ENCODE results near the gene TSPAN18.

- no peak for TF ChIP-seq CTCF (IDR thresholded peaks at IDR 0.05)
- TF ChIP-seq POLR2A (IDR thresholded peaks at IDR 0.05), result no peak
- TF ChIP-seq EP300 (IDR thresholded peaks at IDR 0.05), result no peak
These were observed 139.1 kb downstream of the TSPAN18 start for GRCh38 chr11:44865866-44866272.

All from tibial nerve (tissue), 4 donors.